ENCODE measurements around the gene TP53BP2.

GRCh38 chr1:223829678-223830077, 16.1 kb downstream of the TP53BP2 start:
- TF ChIP-seq CTCF (IDR thresholded peaks at IDR 0.05; ENCODE audit: low read depth, low read length) (no peak), EZH2phosphoT487 (IDR thresholded peaks at IDR 0.05; ENCODE audit: low read depth) (no peak)

Measured in OCI-LY3 (cell line).